Measurements from ENCODE around the gene NUCB1. TPM values are rescaled to one million over a fixed set of nuclear protein-coding genes. Genes with fewer than 3 reads are reported as not detected.

Gene NUCB1
- total RNA-seq, 1 experiment from 2014 or later: 142 TPM

DNA sequence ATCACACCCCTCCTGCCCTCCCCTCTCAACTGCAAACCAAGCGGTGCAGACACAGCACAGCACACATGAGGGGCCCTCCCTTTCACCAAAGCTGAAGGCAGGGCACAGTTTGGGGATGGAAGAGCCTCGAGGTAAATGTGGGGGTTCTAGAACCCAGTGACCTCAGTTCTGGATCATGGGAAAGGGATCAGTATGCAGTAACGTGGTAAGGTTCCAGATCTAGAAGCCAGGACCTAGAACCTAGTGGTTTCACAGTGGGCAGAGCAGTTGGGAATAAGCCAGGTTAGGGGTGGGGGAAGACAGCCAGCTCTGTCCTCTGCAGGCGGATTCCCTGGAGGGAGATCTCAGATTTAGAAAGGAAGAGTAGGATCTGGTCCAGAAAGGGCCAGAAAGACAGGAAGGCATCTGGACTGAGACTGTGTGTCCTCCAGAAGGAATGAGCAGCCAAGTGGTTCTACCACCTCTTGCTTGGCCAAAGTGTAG lies 68.1 kb downstream of the NUCB1 start:
- H3K36me3 Mint-ChIP-seq (ENCODE audit: insufficient read depth, unreplicated experiment): peaks cover 88% of the 10 kb centered on the region
- no peak for TF ChIP-seq CTCF (IDR thresholded peaks at IDR 0.05; ENCODE audit: insufficient read depth in 1 of 2, low read depth in 1 of 2, low read length in 1 of 2, severe bottlenecking in 1 of 2, unreplicated experiment in 1 of 2)
- peak in 1 of 2 experiments; percentile 41 for DNase-seq
- ChIA-PET POLR2A (interaction anchor here (0.9 to 2.5 kb wide), 4 partner anchors 14 to 96 kb away, joined by 3 to 16 read pairs (median 4); partner anchors contain the start of genes BAX, GYS1, PPP1R15A and RUVBL2), CTCF (interaction anchor here (1.0 to 2.1 kb wide), 2 partner anchors 25 to 173 kb away, joined by 4 to 8 read pairs; partner anchors contain the start of genes GYS1 and RUVBL2)
- H3K27me3 ChIP-seq (replicated peaks; ENCODE audit: control insufficient read depth, insufficient read depth, low read length): no peaks in the 10 kb centered on the region
- H3K4me3 ChIP-seq (ENCODE audit: low read depth, low read length): no peak overlapping the region
- H3K4me1 ChIP-seq: peaks cover 12% of the 10 kb centered on the region
- H3K9me3 Mint-ChIP-seq (ENCODE audit: unreplicated experiment): no peaks in the 10 kb centered on the region
- H3K9me3 ChIP-seq: 0 out of 2 replicates have a peak, but pooled peaks cover 3% of the 10 kb centered on the region
- no peak overlapping the region for H3K27ac Mint-ChIP-seq (ENCODE audit: unreplicated experiment)
- BruUV-seq (replicated peaks): no TSS peak
- H3K4me3 Mint-ChIP-seq (ENCODE audit: unreplicated experiment): peak overlapping the region; percentile 96
- H3K27me3 Mint-ChIP-seq (ENCODE audit: insufficient read depth, unreplicated experiment): no peaks in the 10 kb centered on the region
- peaks cover 13% of the 10 kb centered on the region for H3K36me3 ChIP-seq (ENCODE audit: control insufficient read depth, insufficient read depth, low read length)
- H3K4me1 Mint-ChIP-seq (ENCODE audit: low read depth, unreplicated experiment): peaks cover 17% of the 10 kb centered on the region
- intact Hi-C loops (cut with micrococcal nuclease; ENCODE audit: unreplicated experiment): no loop called here

DNA sequence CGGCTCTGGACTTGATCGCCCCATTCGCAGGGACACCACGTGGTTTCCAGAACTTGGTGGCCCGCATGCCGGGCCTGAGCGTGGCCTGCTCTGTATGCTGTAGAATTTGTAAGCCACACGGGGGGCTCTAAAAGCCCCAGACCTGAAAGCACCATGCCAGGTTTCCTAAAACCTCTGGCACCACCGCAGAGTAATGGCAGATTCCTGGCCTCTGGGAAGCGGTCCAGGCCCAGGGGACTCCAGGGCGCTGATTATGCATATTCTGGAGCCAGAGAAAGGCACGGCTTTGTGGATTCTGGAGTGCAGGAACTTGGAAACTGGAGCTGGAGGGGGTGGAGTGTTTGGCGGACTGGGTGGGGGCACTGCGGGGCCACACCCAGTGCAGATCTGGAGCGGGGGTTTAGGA lies 68.7 kb downstream of the NUCB1 start:
- intact Hi-C loops (cut with micrococcal nuclease; ENCODE audit: unreplicated experiment): no loop called here
- POLR2A ChIA-PET: interaction anchor here (0.5 kb wide), 1 partner anchor 58 kb away, joined by 5 read pairs; no protein-coding TSS in a partner anchor

More for the DNA sequence above, 68.7 kb downstream of the NUCB1 start:
- peaks cover 13% of the 10 kb centered on the region for H3K36me3 ChIP-seq (ENCODE audit: control insufficient read depth, insufficient read depth, low read length)
- H3K27ac Mint-ChIP-seq (ENCODE audit: unreplicated experiment): no peak overlapping the region
- H3K4me3 Mint-ChIP-seq (ENCODE audit: unreplicated experiment): no peak overlapping the region
- no peak for TF ChIP-seq CTCF (IDR thresholded peaks at IDR 0.05; ENCODE audit: insufficient read depth in 1 of 2, low read depth in 1 of 2, low read length in 1 of 2, severe bottlenecking in 1 of 2, unreplicated experiment in 1 of 2)
- H3K9me3 Mint-ChIP-seq (ENCODE audit: unreplicated experiment): no peaks in the 10 kb centered on the region
- BruUV-seq (replicated peaks): no TSS peak
- peaks cover 82% of the 10 kb centered on the region for H3K36me3 Mint-ChIP-seq (ENCODE audit: insufficient read depth, unreplicated experiment)
- no peak overlapping the region for H3K4me3 ChIP-seq (ENCODE audit: low read depth, low read length)
- peaks cover 13% of the 10 kb centered on the region for H3K4me1 Mint-ChIP-seq (ENCODE audit: low read depth, unreplicated experiment)
- H3K27me3 Mint-ChIP-seq (ENCODE audit: insufficient read depth, unreplicated experiment): no peaks in the 10 kb centered on the region
- no peak for DNase-seq
- CTCF ChIA-PET: no interaction called here
- 0 out of 2 replicates have a peak, but pooled peaks cover 3% of the 10 kb centered on the region for H3K9me3 ChIP-seq
- no peaks in the 10 kb centered on the region for H3K27me3 ChIP-seq (replicated peaks; ENCODE audit: control insufficient read depth, insufficient read depth, low read length)
- H3K4me1 ChIP-seq: peaks cover 12% of the 10 kb centered on the region
